Osteoblast (primary cell): ENCODE data around the gene KLF2. TPM values are rescaled to one million over a fixed set of nuclear protein-coding genes. Genes with fewer than 3 reads are reported as not detected.
A peak's percentile ranks its signal among the peaks of the same experiment; 100 is the strongest.

ENCODE experiments used
- DNase-seq: peaks from one replicate; pipeline ENCODE4 v3.0.0; 2011; ENCODE audit warnings: low spot score, mixed read lengths; ENCODE audit not compliant: insufficient read length; ENCODE audit errors: missing footprints
- H2AFZ ChIP-seq: 2 replicates; pipeline ENCODE4 v1.6.0; 2011; ENCODE audit warnings: mild to moderate bottlenecking, low read length
- H3K27ac ChIP-seq: 2 replicates; pipeline ENCODE4 v1.5.1; 2011; ENCODE audit warnings: mild to moderate bottlenecking, low read depth, low read length, moderate library complexity
- H3K27me3 ChIP-seq: 2 replicates; pipeline ENCODE4 v1.6.0; 2012; ENCODE audit warnings: mild to moderate bottlenecking, control low read depth, inconsistent platforms, low read length, moderate library complexity; ENCODE audit not compliant: insufficient read depth
- H3K36me3 ChIP-seq: 2 replicates; pipeline ENCODE4 v1.5.1; 2011; ENCODE audit warnings: mild to moderate bottlenecking, low read length, control low read depth, moderate library complexity; ENCODE audit not compliant: insufficient read depth
- H3K4me1 ChIP-seq: 2 replicates; pipeline ENCODE4 v1.5.1; 2011; ENCODE audit warnings: mild to moderate bottlenecking, low read length, control low read depth, moderate library complexity; ENCODE audit not compliant: insufficient read depth
- H3K4me2 ChIP-seq: 2 replicates; pipeline ENCODE4 v1.6.0; 2011; ENCODE audit warnings: mild to moderate bottlenecking, low read length; ENCODE audit not compliant: insufficient read depth
- H3K4me3 ChIP-seq: fragments of 200-600 bp; sonication (generic); 3 replicates; pipeline ENCODE4 v1.5.1; 2012; ENCODE audit warnings: mild to moderate bottlenecking, low read length, inconsistent platforms; ENCODE audit not compliant: insufficient read depth
- H3K79me2 ChIP-seq: 2 replicates; pipeline ENCODE4 v1.6.0; 2012; ENCODE audit warnings: mild to moderate bottlenecking, low read length, control low read depth, inconsistent platforms; ENCODE audit not compliant: insufficient read depth
- H3K9me3 ChIP-seq: 2 replicates; pipeline ENCODE4 v1.5.1; 2011; ENCODE audit warnings: low read depth, low read length, control low read depth
- H4K20me1 ChIP-seq: 2 replicates; pipeline ENCODE4 v1.6.0; 2012; ENCODE audit warnings: mild to moderate bottlenecking, low read length, control low read depth; ENCODE audit not compliant: insufficient read depth
- CTCF ChIP-seq: IDR thresholded peaks from 2 replicates; pipeline ENCODE4 v1.5.1; 2011; ENCODE audit warnings: mild to moderate bottlenecking, low read depth, low read length, moderate library complexity; ENCODE audit errors: extremely low read depth
- total RNA-seq: library from RNA; depleted of rRNA; stranded (reverse); fragments of >200 nt; gene quantifications from 2 replicates; pipeline ENCODE4 v1.2.3, GENCODE V29; 2012

Gene KLF2
- total RNA-seq, 1 donor, result 16.6 TPM

GRCh38 chr19:16320987-16321386 is 3.6 kb upstream of the KLF2 start:
- no peak overlapping the region for H2AFZ ChIP-seq
- H3K27me3 ChIP-seq, result no peaks in the 10 kb centered on the region
- no peak for DNase-seq
- no peaks in the 10 kb centered on the region for H3K9me3 ChIP-seq
- no peak overlapping the region for H3K4me3 ChIP-seq
- no peaks in the 10 kb centered on the region for H3K36me3 ChIP-seq
- H3K79me2 ChIP-seq, result peaks cover 10% of the 10 kb centered on the region
- TF ChIP-seq CTCF, result no peak
- no peak overlapping the region for H3K4me2 ChIP-seq
- peaks cover 12% of the 10 kb centered on the region for H3K4me1 ChIP-seq
- no peak overlapping the region for H3K27ac ChIP-seq
- H4K20me1 ChIP-seq, result peaks cover 3% of the 10 kb centered on the region

GRCh38 chr19:16325161-16325527 is 518 bp downstream of the KLF2 start:
- Histone ChIP-seq H3K36me3 (peaks cover 23% of the 10 kb centered on the region), H4K20me1 (peaks cover 25% of the 10 kb centered on the region), H3K4me2 (peak overlapping the region; percentile 67), H3K9me3 (no peaks in the 10 kb centered on the region), H3K4me1 (peaks cover 13% of the 10 kb centered on the region), H3K4me3 (peak overlapping the region; percentile 91), H3K79me2 (peaks cover 21% of the 10 kb centered on the region), H2AFZ (no peak overlapping the region), H3K27ac (peak overlapping the region; percentile 69), H3K27me3 (no peaks in the 10 kb centered on the region)
- TF ChIP-seq CTCF, result no peak
- no peak for DNase-seq

GRCh38 chr19:16325641-16326400 is 1.2 kb downstream of the KLF2 start:
- no peaks in the 10 kb centered on the region for H3K9me3 ChIP-seq
- peak overlapping the region; percentile 75 for H3K27ac ChIP-seq
- peak overlapping the region; percentile 91 for H3K4me3 ChIP-seq
- DNase-seq, result peak; percentile 93
- H3K4me2 ChIP-seq, result peak overlapping the region; percentile 75
- TF ChIP-seq CTCF, result no peak
- peaks cover 13% of the 10 kb centered on the region for H3K4me1 ChIP-seq
- H2AFZ ChIP-seq, result no peak overlapping the region
- H3K79me2 ChIP-seq, result peaks cover 21% of the 10 kb centered on the region
- H3K36me3 ChIP-seq, result peaks cover 23% of the 10 kb centered on the region
- H3K27me3 ChIP-seq, result no peaks in the 10 kb centered on the region
- H4K20me1 ChIP-seq, result peaks cover 25% of the 10 kb centered on the region

- H4K20me1 ChIP-seq, result peaks cover 25% of the 10 kb centered on the region
- H2AFZ ChIP-seq, result no peak overlapping the region
- peaks cover 21% of the 10 kb centered on the region for H3K79me2 ChIP-seq
- no peak for TF ChIP-seq CTCF
- peak overlapping the region; percentile 91 for H3K4me3 ChIP-seq
- DNase-seq, result peak; percentile 93
- H3K4me2 ChIP-seq, result peak overlapping the region; percentile 75
- H3K9me3 ChIP-seq, result no peaks in the 10 kb centered on the region
- H3K27me3 ChIP-seq, result no peaks in the 10 kb centered on the region
- H3K36me3 ChIP-seq, result peaks cover 23% of the 10 kb centered on the region
- peak overlapping the region; percentile 75 for H3K27ac ChIP-seq
- peaks cover 17% of the 10 kb centered on the region for H3K4me1 ChIP-seq
Observed at GRCh38 chr19:16326401-16327168, 2.0 kb downstream of the KLF2 start.
